Ovary (tissue), 10 donors: ENCODE data around the gene WNT7B. TPM values are rescaled to one million over a fixed set of nuclear protein-coding genes. Genes with fewer than 3 reads are reported as not detected.

Experiments
- DNase-seq, 5 donors: peaks; one replicate each; pipeline ENCODE4 v3.0.0-alpha.2; 2019 to 2020
- H3K27ac ChIP-seq, 2 donors: fragments of 200-600 bp; one replicate each; pipeline versions ENCODE4 v1.5.1 to v1.8.0; 2019 to 2022
- H3K27me3 ChIP-seq: fragments of 200-600 bp; one replicate; pipeline ENCODE4 v1.8.0; 2022
- H3K36me3 ChIP-seq: fragments of 200-600 bp; sonication (generic); one replicate; pipeline ENCODE4 v1.5.1; 2019
- H3K4me1 ChIP-seq: one replicate; pipeline ENCODE4 v1.8.1; 2013; ENCODE audit warnings: mild to moderate bottlenecking, moderate library complexity; ENCODE audit not compliant: insufficient read depth
- H3K4me3 ChIP-seq: fragments of 200-600 bp; sonication (generic); one replicate; pipeline ENCODE4 v1.5.1; 2017
- H3K9me3 ChIP-seq, 2 donors: fragments of 200-600 bp in 1 of 2; sonication (generic) in 1 of 2; one replicate each; pipeline versions ENCODE4 v1.5.1 to v1.8.1; 2013 to 2019; ENCODE audit warnings: mild to moderate bottlenecking in 1 of 2, moderate library complexity in 1 of 2
- CTCF ChIP-seq, 3 donors: fragments of 450-650 bp in 2 of 3; fragments of 200-600 bp in 1 of 3; IDR thresholded peaks; one replicate each; pipeline versions ENCODE4 v1.5.1 to v1.8.0; 2016 to 2022; ENCODE audit warnings: antibody characterized with exemption in 3 of 3, mild to moderate bottlenecking in 1 of 3
- EP300 ChIP-seq: sonication (generic); formaldehyde crosslinking; IDR thresholded peaks from one replicate; pipeline ENCODE4 v1.6.1; 2017; ENCODE audit warnings: antibody characterized with exemption
- POLR2A ChIP-seq: fragments of 450-650 bp; IDR thresholded peaks from one replicate; pipeline ENCODE4 v1.6.1; 2017; ENCODE audit warnings: antibody characterized with exemption, mild to moderate bottlenecking, moderate library complexity
- WGBS, 3 donors: extraction: QIAGEN DNeasy Blood & Tissue Kit in 1 of 3; methylation state at CpG; one replicate each; pipeline versions ENCODE4 v1.1.5 to v1.1.7; 2013 to 2017; 5-methylcytosine and 5-hydroxymethylcytosine counted together
- intact Hi-C, 4 donors: fragments of 100-400 bp; cut with DNase I; formaldehyde crosslinking; loops; one replicate each; pipeline versions ENCODE4 v1.11.0 to v1.15.1; 2022 to 2023
- long read RNA-seq, 3 donors: library from polyadenylated mRNA in 2 of 3; unstranded in 2 of 3; transcript quantifications; one replicate each; pipeline ENCODE4 v2.0.0 and lab custom pipeline, GENCODE V29; 2021 to 2026
- polyA plus RNA-seq, 2 donors: library from polyadenylated mRNA; stranded (reverse); fragments of 200-250 nt in 1 of 2; fragments of 350-450 nt in 1 of 2; fragmentation: Illumina TruSeq in 1 of 2; extraction: RNeasy Lipid Tissue Mini Kit (QIAGEN cat#74804) in 1 of 2; gene quantifications; one replicate each; pipeline ENCODE4 v1.2.3, GENCODE V29; 2013 to 2014
- total RNA-seq, 7 donors: library from RNA; depleted of rRNA in 2 of 7; stranded (reverse); fragments of >200 nt in 2 of 7; fragmentation: NEBNext Ultra II Directional in 3 of 7; extraction: Animal tissue kit (Norgen Biotek cat#: 25700) in 3 of 7; gene quantifications; one replicate each; pipeline versions ENCODE4 v1.1.0 to v1.2.4, GENCODE V29; 2016 to 2023
- donor health status: DM: no; HTN: no; CAD: no; lungs with moderate emphysema.
- donor health status: DM: no; HTN: no; CAD: no.
- donor health status: Bipolar disorder and iron deficiency.
- donor health status: DM: yes; HTN: yes; CAD: no.
- donor health status: DM: no; HTN: no; CAD: no.
- donor health status: DM: yes; HTN: yes; CAD: no.

Gene WNT7B
- 1 to 10 TPM in 1 of 7 donors, under 1 TPM in 3, not detected in 3; 0.22 to 2.5 (median 0.59) TPM for total RNA-seq
- not detected for polyA plus RNA-seq
- long read RNA-seq, donor 1, result 0 reads
- long read RNA-seq, donor 2, result 0 reads
- long read RNA-seq, donor 3, result 0 reads

- no peak within 1 kb of the TSS for H3K27ac ChIP-seq
- no peak within 1 kb of the TSS for H3K4me3 ChIP-seq
- peaks cover 6% of the 10 kb centered on the region for H3K4me1 ChIP-seq
- WGBS, 3 donors, result 1 to 3% (median 2%) methylated on average over 16 to 49 of the region's 49 CpGs
- DNase-seq, result no peak
- no peaks in the 10 kb centered on the region for H3K9me3 ChIP-seq
- intact Hi-C loops, result loop anchor here in 1 of 4 donors (2.0 kb wide), 1 partner anchor 398 kb away; no protein-coding TSS in a partner anchor
- H3K27me3 ChIP-seq, result no peaks in the 10 kb centered on the region
- TF ChIP-seq CTCF (IDR thresholded peaks at IDR 0.05), result no peak
- TF ChIP-seq EP300, result no peak
- no peak for TF ChIP-seq POLR2A
- no peaks in the 10 kb centered on the region for H3K36me3 ChIP-seq
Observed at GRCh38 chr22:45977003-45977411, at the start of gene WNT7B. TSS of gene WNT7B (minus strand) at chr22:45977162. CDS start at chr22:45976754, 408 bp downstream.

GRCh38 chr22:46025973-46026898, 49.3 kb upstream of the WNT7B start:
- Histone ChIP-seq H3K9me3 (no peaks in the 10 kb centered on the region), H3K4me1 (peaks cover 6% of the 10 kb centered on the region), H3K4me3 (no peak overlapping the region), H3K27me3 (no peaks in the 10 kb centered on the region), H3K27ac (peak overlapping the region in 1 of 2 donors; percentile 74), H3K36me3 (no peaks in the 10 kb centered on the region)
- no peak for TF ChIP-seq EP300
- TF ChIP-seq CTCF (IDR thresholded peaks at IDR 0.05), result no peak
- TF ChIP-seq POLR2A, result no peak
- whole genome bisulfite sequencing, 3 donors, result 94 to 95% (median 94%) methylated on average over 17 of the region's 17 CpGs
- intact Hi-C loops, result no loop called here
- peak in 4 of 5 donors; percentile 29 to 43 (median 36) for DNase-seq

- Histone ChIP-seq H3K27me3 (no peaks in the 10 kb centered on the region), H3K4me3 (no peak overlapping the region), H3K4me1 (peaks cover 6% of the 10 kb centered on the region), H3K36me3 (no peaks in the 10 kb centered on the region), H3K27ac (no peak overlapping the region), H3K9me3 (no peaks in the 10 kb centered on the region)
- intact Hi-C loops, result no loop called here
- WGBS, 3 donors, result 87 to 92% (median 90%) methylated on average over 8 of the region's 8 CpGs
- DNase-seq, result peak in 3 of 5 donors; percentile 18 to 24 (median 19)
- TF ChIP-seq EP300 (no peak), POLR2A (no peak), CTCF (IDR thresholded peaks at IDR 0.05) (no peak)
Observed at GRCh38 chr22:46025225-46025972, 48.4 kb upstream of the WNT7B start.

GRCh38 chr22:46024136-46024840, 47.3 kb upstream of the WNT7B start:
- Histone ChIP-seq H3K4me3 (no peak overlapping the region), H3K9me3 (no peaks in the 10 kb centered on the region), H3K36me3 (no peaks in the 10 kb centered on the region), H3K27me3 (no peaks in the 10 kb centered on the region), H3K4me1 (peaks cover 6% of the 10 kb centered on the region), H3K27ac (no peak overlapping the region)
- intact Hi-C loops, result no loop called here
- TF ChIP-seq CTCF (IDR thresholded peaks at IDR 0.05), result no peak
- TF ChIP-seq POLR2A, result no peak
- no peak for TF ChIP-seq EP300
- peak in 3 of 5 donors; percentile 11 to 25 (median 14) for DNase-seq
- 85 to 92% (median 90%) methylated on average over 4 of the region's 4 CpGs for WGBS, 3 donors
